SK-N-DZ (cell line): Measurements from ENCODE around the gene RHNO1.
"Not testable (repeated sequence)": the region's sequence is repeated elsewhere in the genome, so short reads cannot be mapped to it uniquely, and the experiment has no call there.

Source experiments
- DNase-seq: peaks from one replicate; pipeline ENCODE4 v3.0.0-alpha.2; 2015; ENCODE audit warnings: low spot score

The RHNO1 gene

GRCh38 chr12:2858334-2858733 lies 18.7 kb upstream of the RHNO1 start:
- no peak for DNase-seq

GRCh38 chr12:2858944-2859421 lies 18.0 kb upstream of the RHNO1 start:
- DNase-seq: no peak

GRCh38 chr12:2860170-2860569 lies 16.9 kb upstream of the RHNO1 start:
- DNase-seq: no peak

- no peak for DNase-seq
These were observed 14.1 kb upstream of the RHNO1 start for GRCh38 chr12:2862876-2863275.

GRCh38 chr12:2863402-2863801 lies 13.6 kb upstream of the RHNO1 start:
- not testable (repeated sequence) for DNase-seq

- DNase-seq: no peak
These were observed 12.8 kb upstream of the RHNO1 start for GRCh38 chr12:2864198-2864597.

GRCh38 chr12:2868986-2869632 lies 7.9 kb upstream of the RHNO1 start:
- DNase-seq: not testable (repeated sequence)

- peak; percentile 52 for DNase-seq
These were observed 484 bp upstream of the RHNO1 start for GRCh38 chr12:2876431-2877046.

- DNase-seq: no peak
These were observed 1.1 kb downstream of the RHNO1 start for GRCh38 chr12:2877953-2878732.

GRCh38 chr12:2879853-2880252 lies 2.8 kb downstream of the RHNO1 start:
- no peak for DNase-seq

GRCh38 chr12:2884810-2885209 lies 7.8 kb downstream of the RHNO1 start:
- no peak for DNase-seq

GRCh38 chr12:2886768-2887450 lies 9.9 kb downstream of the RHNO1 start:
- DNase-seq: no peak

- DNase-seq: no peak
These were observed 13.0 kb downstream of the RHNO1 start for GRCh38 chr12:2890001-2890387.

- peak; percentile 99 for DNase-seq
These were observed 13.6 kb downstream of the RHNO1 start, which contains the start of gene TULP3 for GRCh38 chr12:2890388-2891239. Gene TULP3, plus strand, starts transcription at chr12:2890891. Its CDS starts 57 bp downstream, at chr12:2890948.

GRCh38 chr12:2891240-2892053 lies 14.4 kb downstream of the RHNO1 start:
- peak; percentile 72 for DNase-seq

- DNase-seq: no peak
These were observed 15.2 kb downstream of the RHNO1 start for GRCh38 chr12:2892246-2892645.

- no peak for DNase-seq
These were observed 16.0 kb downstream of the RHNO1 start for GRCh38 chr12:2893007-2893406.

- no peak for DNase-seq
These were observed 18.0 kb downstream of the RHNO1 start for GRCh38 chr12:2895051-2895451.

GRCh38 chr12:2895511-2895910 lies 18.5 kb downstream of the RHNO1 start:
- DNase-seq: no peak

GRCh38 chr12:2897418-2897817 lies 20.4 kb downstream of the RHNO1 start:
- no peak for DNase-seq
